Measurements from ENCODE around the gene SH2D6. TPM values are rescaled to one million over a fixed set of nuclear protein-coding genes. Genes with fewer than 3 reads are reported as not detected.
"Not testable (repeated sequence)": the region's sequence is repeated elsewhere in the genome, so short reads cannot be mapped to it uniquely, and the experiment has no call there.

SH2D6 gene
- 1 to 10 TPM in 1 of 10 donors, under 1 TPM in 9; 0.21 to 1.2 (median 0.65) TPM for polyA plus RNA-seq (ENCODE audit: insufficient read length in 10 of 10)
- long read RNA-seq, donor 1: 0 reads
- long read RNA-seq, donor 2: 0 reads
- long read RNA-seq, donor 3: 0 reads
- long read RNA-seq, donor 4: 0 reads
- long read RNA-seq, donor 5: 0 reads
- long read RNA-seq, donor 6: 0 reads
- long read RNA-seq, donor 7: 0 reads
- long read RNA-seq, donor 8: 0 reads
- long read RNA-seq, donor 9: 0 reads

DNA sequence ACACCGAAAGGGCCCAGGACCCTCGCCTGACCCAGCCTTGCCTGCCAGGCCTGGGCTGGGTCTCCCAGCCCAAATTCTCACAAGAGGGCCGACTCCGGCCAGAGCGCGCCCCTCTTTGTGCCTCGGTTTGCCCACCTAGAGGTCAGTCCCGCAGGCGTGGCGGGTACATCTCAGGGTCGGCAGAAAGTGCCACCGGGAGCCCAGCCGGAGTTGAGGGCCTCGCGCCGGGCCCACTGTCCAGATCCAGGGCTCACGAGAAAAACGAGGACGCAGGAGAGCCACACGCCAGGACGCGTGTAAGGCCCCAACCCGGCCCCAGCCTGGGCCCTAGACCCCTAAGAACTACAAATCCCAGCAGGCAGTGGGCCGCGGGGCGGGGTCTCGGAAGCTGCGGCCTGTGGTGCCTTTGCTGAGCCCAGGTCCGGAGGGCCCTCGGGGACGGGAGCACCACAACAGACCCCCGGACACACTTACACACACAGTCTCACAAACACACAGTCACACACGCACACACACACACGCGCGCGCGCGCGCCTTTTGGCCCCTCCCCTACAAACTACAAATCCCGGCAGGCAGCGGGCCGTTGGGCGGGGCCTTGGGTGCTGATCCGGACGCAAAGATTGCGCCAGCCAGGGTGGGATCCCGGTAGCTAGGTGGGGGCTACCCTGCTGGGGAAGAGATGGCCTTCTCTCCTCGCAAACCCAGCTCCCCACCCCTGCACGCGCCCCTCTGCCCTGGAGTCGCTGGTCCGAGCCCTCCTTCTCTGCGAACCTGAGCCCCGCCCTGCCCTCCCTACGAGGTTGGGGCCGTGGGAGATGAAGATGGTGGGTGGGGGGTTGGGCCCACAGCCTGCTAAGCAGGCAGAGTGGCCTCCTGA is at the start of gene SH2D6:
Gene SH2D6 (plus strand): TSS at position 583 of the 877 bp plus-strand sequence. CDS start 10,752 bp downstream, outside the sequence.
- peak; percentile 83 to 97 (median 92) for DNase-seq

DNA sequence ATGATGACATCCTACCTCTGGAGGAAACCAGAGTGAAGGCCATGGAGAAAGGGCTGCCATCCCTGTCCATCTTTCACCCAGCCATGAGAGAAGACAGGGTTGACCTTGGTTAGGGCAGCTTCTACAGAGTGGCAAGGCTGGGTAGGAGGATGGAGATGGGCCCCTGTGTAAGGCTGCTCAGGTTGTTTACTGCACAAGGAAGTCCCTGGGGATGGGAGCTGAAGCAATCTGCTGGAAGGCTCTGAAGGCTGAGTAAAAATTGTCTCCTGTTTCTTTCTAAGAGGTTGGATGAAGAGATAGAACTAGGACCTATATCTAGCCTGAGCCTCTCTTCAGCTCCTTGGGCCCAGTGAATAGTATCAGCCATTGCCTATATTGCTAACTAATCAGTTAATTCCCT is 49.6 kb upstream of the SH2D6 start:
- DNase-seq: no peak

DNA sequence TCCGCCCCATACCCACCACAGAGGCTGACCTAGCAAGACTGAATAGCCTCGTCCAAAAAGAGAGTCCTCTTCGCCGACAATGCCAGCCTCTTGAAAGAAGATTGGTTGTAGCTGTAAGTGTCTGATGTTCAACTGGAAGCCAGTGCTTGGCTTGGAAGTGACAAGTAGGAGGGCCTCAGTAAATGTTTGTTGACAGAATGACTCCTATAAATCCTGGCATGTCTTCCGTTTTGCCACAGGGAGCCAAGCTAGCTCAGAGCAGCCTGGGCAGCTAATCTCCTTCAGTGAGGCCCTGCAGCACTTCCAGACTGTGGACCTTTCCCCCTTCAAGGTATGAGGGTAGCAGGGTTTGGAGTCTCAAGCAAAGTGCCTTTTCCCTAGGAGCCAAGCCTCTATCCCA is 49.0 kb upstream of the SH2D6 start:
- DNase-seq: no peak

DNA sequence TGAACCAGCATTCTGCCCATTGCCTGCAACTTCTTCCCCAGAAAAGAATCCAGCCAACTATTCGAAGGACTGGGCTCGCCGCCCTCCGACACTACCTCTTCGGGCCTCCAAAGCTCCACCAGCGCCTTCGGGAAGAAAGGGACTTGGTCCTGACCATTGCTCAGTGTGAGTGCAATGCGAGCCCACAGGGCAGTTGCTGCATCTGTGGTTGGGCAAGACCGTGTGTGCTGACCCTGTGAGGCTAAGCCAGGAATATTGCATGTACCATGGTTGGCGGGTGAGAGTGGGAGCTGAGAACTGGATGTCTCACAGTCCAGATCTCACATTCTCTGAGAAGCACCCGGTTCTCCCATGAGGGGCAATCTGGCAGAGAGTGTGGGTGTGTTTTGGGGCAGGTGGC is 47.5 kb upstream of the SH2D6 start:
- no peak for DNase-seq

DNA sequence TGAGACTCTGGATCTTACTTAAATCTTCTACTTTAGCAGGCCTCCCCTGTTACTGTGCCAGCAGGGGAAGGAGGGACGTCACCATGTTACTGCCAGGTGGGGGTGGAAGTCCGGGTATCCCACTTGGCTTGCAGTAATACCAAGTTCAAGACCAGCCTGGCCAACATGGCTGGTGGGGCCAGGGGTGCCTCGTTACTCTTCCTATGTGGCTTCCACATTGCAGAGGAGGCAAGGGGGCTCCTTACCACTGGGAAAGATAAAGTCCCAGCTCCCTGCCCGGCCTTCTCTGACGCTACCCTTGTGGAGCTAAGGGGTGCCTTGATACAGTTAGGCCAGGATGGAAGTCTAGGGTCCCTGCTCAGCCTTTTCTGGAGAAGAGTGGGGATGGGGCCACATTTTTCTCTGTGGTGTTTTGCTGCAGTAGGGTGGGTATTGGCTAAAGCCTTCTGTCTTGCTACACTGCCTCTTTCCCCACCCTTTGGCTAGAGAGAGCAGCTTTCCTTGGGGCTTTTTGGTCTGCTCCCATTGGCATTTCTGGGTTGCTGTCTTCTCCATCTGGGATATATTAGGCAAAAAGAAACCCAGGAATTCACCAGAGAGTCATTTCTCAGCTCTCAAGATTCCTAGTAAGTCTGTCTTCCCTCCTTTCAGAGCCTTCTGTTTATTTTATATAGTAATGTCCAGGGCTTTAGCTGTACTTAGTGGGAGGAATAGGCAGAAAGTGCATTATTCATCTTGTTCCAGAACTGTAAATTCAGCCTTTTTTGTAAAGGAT is 42.0 kb upstream of the SH2D6 start:
- no peak for DNase-seq

DNA sequence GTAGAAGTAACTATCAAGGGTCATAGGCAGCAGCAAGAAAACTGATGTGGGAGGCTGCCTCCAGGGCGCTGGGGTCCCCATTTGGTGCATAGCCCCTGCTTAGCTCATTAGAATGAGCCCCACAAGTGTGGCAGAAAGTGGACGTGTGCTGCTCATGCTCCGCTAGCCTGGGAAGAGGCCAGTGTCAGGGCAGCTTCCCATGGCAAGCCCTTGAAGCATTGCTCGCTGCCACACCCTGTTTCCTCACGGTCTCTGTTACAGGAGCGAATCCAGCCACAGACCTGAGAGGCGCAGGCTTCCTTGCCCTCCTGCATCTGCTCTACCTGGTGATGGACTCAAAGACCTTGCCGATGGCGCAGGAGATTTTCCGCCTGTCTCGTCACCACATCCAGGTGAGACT is 41.4 kb upstream of the SH2D6 start:
- DNase-seq: no peak

DNA sequence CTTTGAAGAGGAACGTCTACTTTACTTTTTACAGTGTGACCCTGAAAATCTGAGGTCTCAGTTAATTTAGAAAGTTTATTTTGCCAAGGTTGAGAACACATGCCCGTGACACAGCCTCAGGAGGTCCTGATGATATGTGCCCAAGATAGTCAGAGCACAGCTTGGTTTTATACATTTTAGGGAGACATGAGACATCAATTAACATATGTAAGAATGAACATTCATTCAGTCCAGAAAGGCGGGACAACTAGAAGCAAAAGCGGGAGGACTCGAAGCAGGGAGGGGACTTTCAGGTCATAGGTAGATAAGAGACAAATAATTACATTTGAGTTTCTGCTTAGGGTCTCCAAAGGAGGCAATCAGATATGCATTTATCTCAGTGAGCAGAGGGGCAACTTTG is 40.3 kb upstream of the SH2D6 start:
- DNase-seq: no peak

DNA sequence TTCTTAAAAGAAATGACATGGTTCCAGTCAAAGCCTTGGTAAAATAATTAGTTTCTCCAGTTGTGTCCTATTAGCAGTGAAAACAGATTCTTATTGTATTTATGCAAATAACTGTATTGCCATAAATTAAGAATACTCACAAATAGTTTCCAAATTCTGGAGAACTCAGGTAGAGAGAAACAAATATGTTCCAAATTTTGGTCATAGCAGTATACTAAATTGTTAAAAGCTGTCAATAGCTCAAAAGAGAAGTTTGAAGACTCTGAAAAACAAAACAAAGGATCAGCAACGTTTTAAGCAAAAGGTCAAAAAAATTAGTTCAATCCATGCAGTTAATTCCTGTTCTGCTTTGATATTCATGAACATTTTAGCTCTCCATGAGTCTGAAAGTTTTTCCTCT is 38.5 kb upstream of the SH2D6 start:
- DNase-seq: no peak

DNA sequence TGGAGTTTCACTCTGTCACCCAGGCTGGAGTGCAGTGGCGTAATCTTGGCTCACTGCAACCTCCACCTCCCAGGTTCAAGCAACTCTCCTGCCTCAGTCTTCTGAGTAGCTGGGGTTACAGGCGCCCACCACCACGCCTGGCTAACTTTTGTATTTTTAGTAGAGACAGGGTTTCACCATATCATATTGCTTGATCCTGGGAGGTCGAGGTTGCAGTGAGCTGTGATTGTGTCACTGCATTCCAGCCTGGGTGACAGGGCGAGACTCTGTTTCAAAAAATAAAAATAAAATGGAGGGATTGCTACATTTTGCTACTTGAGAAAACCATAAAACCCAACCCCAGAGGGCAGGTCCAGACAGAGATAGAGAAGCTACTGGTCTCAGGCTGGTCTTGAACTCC is 35.4 kb upstream of the SH2D6 start:
- not testable (repeated sequence) for DNase-seq

DNA sequence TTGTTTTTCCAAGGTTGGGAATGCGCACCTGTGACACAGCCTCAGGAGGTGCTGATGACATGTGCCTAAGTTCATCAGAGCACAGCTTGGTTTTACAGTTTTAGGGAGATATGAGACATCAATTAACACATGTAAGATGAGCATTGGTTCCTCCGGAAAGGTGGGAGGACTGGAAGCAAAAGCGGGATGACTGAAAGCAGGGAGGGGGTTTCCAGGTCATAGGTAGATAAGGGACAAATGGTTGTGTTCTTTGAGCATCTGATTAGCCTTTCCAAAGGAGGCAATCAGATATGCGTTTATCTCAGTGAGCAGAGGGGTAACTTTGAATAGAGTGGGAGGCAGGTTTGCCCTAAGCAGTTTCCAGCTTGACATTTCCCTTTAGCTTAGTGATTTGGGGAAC is 34.7 kb upstream of the SH2D6 start:
- DNase-seq: no peak

DNA sequence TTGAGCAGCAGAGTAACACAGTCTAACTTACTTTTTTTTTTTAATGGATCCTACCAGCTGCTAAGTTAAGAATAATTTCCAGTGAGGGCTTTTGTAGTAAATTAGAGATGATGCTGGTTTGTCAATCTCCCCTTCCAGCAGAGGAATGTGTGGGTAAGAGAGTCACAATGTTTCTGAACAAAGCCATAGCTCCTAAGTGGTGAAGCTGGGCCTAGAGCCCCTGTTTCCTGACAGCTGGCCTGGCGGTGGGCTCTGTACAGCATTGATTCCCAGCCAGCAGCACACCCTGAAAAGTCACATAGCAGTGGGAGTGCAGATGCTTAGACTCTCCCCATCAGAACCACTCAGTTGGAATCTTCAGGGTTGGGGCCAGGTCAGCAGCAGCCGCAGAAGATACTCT is 32.8 kb upstream of the SH2D6 start:
- DNase-seq: no peak

DNA sequence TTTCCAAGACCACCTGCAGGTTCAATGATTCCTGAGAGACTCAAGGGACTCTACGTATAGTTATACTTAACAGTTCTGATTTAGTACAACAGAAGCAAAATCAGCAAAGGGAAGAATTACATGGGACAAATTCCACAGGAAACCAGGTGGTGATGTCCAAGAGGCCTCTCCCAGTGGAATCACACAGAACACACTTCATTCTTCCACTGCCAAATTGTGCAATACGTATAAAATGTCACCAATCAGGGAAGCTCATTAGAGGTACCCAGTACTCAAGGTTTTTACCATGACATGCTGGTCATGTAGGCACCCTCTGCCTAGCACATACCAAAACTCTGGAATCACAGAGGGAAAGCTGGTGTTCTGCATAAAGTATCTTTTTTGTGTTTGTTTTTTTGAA is 30.8 kb upstream of the SH2D6 start:
- no peak for DNase-seq

DNA sequence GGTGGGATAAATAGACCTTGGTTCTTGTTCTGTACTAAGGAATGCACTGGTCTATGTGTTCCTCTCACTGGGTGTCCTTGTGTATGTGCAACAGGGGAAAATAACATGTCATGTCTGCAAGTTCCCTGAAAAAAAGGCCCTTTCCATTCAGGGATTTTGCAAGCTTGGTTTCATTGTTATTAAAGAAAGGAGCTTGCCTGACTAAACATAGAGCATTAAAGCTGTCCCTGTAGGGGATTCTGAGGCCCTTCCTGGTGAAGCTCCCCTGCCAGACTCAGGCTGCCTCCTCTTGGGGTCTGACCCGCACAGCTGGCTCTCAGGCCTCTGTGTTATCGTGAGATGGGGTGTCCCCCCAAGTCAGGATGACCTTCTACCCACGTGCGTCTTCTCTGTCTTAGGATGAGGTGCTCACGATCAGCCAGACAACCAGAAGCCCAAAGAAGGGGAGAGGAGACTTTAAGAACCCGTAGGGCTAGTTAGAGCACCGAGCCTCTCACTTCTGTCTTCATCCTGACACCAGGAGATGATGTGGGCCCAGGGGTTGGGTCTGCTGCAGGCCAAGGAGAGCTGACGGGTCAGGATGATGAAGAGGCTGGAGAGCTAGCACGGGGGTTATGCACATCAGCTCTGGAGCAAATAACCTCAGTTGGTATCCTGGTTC is 29.5 kb upstream of the SH2D6 start:
- DNase-seq: no peak

DNA sequence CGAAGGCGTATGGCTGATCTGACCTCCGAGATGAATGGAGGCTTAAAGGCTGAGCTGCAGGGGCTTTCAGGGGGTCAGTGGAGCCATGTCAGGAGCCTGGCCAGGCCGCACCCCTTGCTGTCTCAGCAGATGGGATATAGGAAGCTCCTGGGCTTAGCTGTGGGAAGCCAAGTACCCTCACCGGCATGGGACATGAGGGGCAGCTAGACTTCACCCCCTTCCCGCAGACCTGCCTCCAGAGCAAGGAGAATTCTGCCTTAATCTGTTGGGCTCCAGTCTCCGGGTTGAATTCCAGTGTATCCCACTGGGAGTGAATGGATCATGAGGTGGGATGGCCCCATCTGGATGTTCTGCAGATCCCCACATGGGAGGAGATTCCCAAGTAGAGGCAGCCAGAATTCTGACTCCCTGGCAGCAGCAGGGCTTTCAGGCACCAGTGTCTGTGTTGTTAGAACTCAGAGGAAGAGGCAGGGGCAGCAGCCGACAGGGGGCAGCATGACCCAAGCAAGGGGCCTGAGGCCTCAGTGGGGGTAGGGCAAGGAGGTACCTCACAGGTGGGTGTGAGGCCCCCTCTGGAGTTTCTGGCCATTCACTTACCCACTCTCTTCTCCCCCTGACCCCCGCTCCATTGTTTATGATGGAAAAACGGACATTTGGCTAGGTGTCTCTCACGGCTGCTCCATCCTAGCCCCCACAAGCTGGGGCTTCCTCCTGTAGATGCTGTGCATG is 27.4 kb upstream of the SH2D6 start:
- DNase-seq: peak in 2 of 3 donors; percentile 15 to 45

DNA sequence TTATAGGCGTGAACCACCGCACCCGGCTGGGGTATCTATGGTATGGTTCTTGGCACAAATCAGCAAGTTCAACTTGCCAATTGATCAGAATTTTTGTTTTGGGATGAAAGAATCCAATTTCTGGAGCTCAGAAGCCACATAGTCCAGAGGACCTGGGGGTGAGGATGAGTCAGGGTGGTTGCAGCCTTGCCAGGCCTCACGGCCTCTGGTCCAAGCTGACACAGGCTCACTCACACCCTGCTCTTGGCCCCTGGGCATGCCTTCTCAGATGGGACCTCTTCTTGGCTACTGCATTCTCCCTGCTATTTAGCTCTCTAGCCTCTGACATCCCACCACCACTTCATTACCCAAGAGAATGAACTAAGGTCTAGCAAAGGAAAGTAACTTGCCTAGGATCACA is 24.7 kb upstream of the SH2D6 start:
- DNase-seq: no peak

DNA sequence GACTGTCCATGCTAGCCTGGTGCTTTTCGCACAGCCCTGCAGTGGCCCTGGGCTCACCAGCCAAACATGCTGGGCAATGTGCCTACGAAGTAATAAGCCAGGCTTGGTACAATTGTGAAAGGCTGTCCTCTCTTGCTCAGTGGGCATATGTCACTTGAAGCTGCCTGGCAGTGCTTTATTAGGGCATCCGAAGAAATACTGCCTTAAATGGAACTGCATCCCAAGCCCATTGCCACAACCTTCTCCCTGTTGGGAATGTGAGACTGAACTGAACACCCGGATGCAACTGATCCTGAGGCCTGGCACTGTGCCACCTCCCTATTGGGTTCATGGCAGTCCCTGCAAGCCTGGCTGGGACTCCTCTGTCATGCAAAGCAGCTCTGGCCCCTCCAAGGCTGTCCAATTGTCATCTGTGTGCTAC is 24.2 kb upstream of the SH2D6 start:
- no peak for DNase-seq

DNA sequence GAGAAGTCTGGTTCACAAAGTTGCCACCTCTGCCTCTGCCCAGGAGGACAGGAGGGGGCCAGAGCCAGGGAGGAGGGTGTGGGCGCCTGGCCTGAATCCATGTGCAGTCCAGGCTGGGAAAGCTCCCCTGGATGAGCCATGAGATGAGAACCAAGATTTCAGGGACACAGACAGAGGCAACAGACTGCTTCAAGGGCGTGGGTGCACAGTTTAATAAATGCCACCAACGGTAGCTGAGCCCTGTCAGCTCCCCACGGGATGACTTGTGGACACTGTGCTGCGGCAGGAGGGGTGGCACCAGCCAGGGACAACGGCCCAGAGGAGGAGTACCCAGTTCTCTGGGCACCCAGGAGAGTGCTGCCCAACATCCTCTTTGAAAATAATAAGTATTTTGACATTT is 23.5 kb upstream of the SH2D6 start:
- no peak for DNase-seq

DNA sequence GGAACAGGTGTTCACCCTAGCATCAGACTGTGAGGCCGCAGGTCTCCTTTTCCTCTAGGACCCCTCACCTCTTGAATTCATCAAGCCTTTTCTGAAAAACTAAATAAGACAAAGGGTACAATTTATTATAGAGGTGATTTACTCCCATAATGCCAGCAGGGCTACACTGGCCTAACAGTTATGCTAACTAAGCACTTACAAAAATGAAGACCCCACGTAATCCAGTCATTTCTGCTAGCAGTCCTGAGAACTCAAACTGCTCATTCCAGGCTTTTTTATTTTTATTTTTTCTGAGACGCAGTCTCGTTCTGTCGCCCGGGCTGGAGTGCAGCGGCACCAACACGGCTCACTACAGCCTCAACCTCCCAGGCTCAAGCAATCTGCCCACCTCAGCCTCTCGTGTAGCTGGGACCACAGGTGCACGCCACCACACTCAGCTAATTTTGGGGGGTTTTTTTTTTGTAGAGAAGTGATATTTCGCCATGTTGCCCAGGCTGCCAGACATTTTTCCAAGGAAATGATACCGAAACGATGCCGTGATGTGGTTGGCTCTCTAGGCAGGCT is 22.5 kb upstream of the SH2D6 start:
- no peak for DNase-seq

DNA sequence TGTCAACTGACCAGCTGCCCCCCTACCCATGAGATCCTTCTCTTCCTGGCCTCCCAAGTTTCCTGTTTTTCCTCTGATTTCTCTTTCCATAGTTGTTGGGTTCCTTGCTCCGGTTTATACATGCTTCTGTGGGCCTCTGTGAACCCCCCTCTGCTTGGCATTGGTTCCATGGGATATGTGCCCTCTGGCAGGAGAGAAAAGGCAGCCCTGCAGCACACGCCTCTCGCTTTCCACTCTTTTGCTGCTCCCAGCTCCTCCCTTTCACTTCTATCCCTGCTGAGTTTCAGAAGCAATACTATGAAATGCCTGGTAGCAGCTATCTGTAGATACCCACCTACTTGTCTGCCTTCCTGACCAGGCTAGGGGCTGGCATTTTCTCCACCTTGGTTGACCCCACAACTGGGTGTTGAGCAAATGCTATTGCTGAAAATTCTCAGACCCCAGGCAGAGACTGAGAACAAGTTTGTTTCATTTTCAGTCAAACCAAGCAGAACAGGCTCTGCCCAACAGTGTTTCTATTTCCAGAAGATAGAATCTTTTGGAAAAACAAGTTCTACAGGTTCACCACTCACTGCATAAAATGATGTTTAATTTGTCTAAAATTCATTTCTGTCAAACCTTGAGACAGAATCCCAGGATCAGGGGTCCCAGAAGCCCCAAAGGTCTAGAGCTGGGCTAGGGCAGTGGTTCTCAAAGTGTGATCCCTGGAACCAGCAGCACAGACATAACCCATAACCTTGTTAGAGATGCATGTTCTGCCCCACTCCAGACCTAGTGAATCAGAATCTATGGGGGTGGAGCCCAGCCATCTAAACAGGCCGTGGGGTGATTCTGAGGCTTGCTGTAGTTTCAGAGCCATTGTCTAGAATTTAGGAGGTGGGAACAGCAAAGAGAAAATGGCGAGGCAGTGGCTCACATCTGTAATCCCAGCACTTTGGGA is 21.7 kb upstream of the SH2D6 start:
- DNase-seq: no peak

DNA sequence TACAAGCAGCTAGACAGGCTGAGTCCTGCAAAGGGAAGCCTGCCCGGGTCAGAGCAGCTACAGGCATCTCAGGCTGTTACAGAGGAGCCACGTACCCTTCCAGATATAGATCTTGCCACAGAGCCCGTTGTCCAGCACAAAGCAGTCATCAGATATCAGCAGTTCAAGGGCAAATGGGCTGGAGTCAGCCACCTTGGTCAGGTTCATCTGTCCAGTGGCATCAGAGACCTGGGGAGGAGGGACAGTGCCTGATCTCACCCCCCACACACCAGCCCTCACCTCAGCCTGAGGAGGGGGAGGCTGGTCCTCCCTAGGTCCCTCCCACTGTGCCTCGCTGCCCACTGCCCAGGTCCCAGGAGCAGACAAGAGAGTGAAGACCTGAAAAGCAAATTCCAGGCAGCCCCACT is 20.6 kb upstream of the SH2D6 start:
- no peak for DNase-seq

Measured in muscle of back (tissue), 13 donors.